OCI-LY3 (cell line): ENCODE data around the gene DNAH10.

Experiments used
- H2AFZ ChIP-seq: fragments of 200-600, 300-600 bp; shearing (Covaris generic); 2 replicates; pipeline ENCODE4 v1.6.0; 2014; ENCODE audit warnings: antibody characterized with exemption, low read depth, low read length
- H3K27ac ChIP-seq: fragments of 200-600, 300-600 bp; sonication (generic); 2 replicates; pipeline ENCODE4 v1.5.1; 2014; ENCODE audit warnings: mild to moderate bottlenecking, low read length, moderate library complexity, mixed read lengths
- H3K27me3 ChIP-seq: fragments of 200-600, 300-600 bp; sonication (generic); 2 replicates; pipeline ENCODE4 v1.6.1; 2014; ENCODE audit warnings: low read depth, low read length, mixed read lengths
- H3K36me3 ChIP-seq: fragments of 200-600, 300-600 bp; sonication (generic); replicated peaks from 2 replicates; pipeline ENCODE3; 2014; ENCODE audit warnings: low read depth, low read length, mixed read lengths
- H3K4me1 ChIP-seq: fragments of 300-600, 200-600 bp; sonication (generic); 2 replicates; pipeline ENCODE4 v1.6.1; 2014; ENCODE audit warnings: low read length, mixed read lengths
- H3K4me2 ChIP-seq: fragments of 200-600, 300-600 bp; sonication (generic); 2 replicates; pipeline ENCODE4 v1.6.1; 2014; ENCODE audit warnings: low read length, mixed read lengths
- H3K4me3 ChIP-seq: fragments of 300-600, 200-600 bp; sonication (generic); 2 replicates; pipeline ENCODE4 v1.5.1; 2014; ENCODE audit warnings: antibody characterized with exemption, mild to moderate bottlenecking, low read length, moderate library complexity
- H3K79me2 ChIP-seq: fragments of 300-600, 200-600 bp; shearing (Covaris generic); 2 replicates; pipeline ENCODE4 v1.6.1; 2014; ENCODE audit warnings: mild to moderate bottlenecking, low read length, mixed read lengths
- H3K9ac ChIP-seq: fragments of 300-600, 200-600 bp; shearing (Covaris generic); 2 replicates; pipeline ENCODE4 v1.6.0; 2014; ENCODE audit warnings: mild to moderate bottlenecking, low read length, moderate library complexity
- H3K9me3 ChIP-seq: fragments of 200-600, 300-600 bp; shearing (Covaris generic); 2 replicates; pipeline ENCODE4 v1.6.1; 2014; ENCODE audit warnings: low read length, mixed read lengths; ENCODE audit not compliant: insufficient read depth
- H4K20me1 ChIP-seq: fragments of 200-600, 300-600 bp; sonication (generic); 2 replicates; pipeline ENCODE4 v1.6.1; 2016; ENCODE audit warnings: low read length, mixed read lengths; ENCODE audit not compliant: insufficient read depth
- CTCF ChIP-seq: fragments of 200-600, 300-600 bp; sonication (generic); IDR thresholded peaks from 2 replicates; pipeline ENCODE4 v1.5.1; 2014; ENCODE audit warnings: antibody characterized with exemption, low read length, low read depth
- EZH2phosphoT487 ChIP-seq: fragments of 200-600 bp; shearing (Covaris generic); IDR thresholded peaks from 2 replicates; pipeline ENCODE4 v1.6.1; 2018; ENCODE audit warnings: antibody characterized with exemption, mixed run types, low read depth

Gene DNAH10

GRCh38 chr12:123744836-123745235 is 17.3 kb upstream of the DNAH10 start:
- no peaks in the 10 kb centered on the region for H4K20me1 ChIP-seq
- no peak overlapping the region for H3K4me3 ChIP-seq
- no peaks in the 10 kb centered on the region for H3K4me1 ChIP-seq
- H3K27me3 ChIP-seq = no peaks in the 10 kb centered on the region
- no peak overlapping the region for H3K4me2 ChIP-seq
- TF ChIP-seq CTCF (peak; percentile 27; the same call in 1 of the 2 replicates), EZH2phosphoT487 (no peak)
- no peak overlapping the region for H3K27ac ChIP-seq
- H3K9me3 ChIP-seq = no peaks in the 10 kb centered on the region
- peaks cover 17% of the 10 kb centered on the region for H3K36me3 ChIP-seq
- no peaks in the 10 kb centered on the region for H3K79me2 ChIP-seq
- H2AFZ ChIP-seq = no peak overlapping the region
- no peak overlapping the region for H3K9ac ChIP-seq

- Histone ChIP-seq H3K4me2 (no peak overlapping the region), H3K9me3 (no peaks in the 10 kb centered on the region), H3K27ac (no peak overlapping the region), H2AFZ (no peak overlapping the region), H3K4me3 (no peak overlapping the region), H4K20me1 (no peaks in the 10 kb centered on the region), H3K36me3 (peaks cover 30% of the 10 kb centered on the region), H3K9ac (no peak overlapping the region), H3K4me1 (no peaks in the 10 kb centered on the region), H3K27me3 (no peaks in the 10 kb centered on the region), H3K79me2 (no peaks in the 10 kb centered on the region)
- no peak for TF ChIP-seq EZH2phosphoT487
- no peak for TF ChIP-seq CTCF
Observed at GRCh38 chr12:123747309-123747708, 14.8 kb upstream of the DNAH10 start.

- H2AFZ ChIP-seq = no peak overlapping the region
- no peak overlapping the region for H3K4me2 ChIP-seq
- TF ChIP-seq CTCF (no peak), EZH2phosphoT487 (no peak)
- H3K4me3 ChIP-seq = no peak overlapping the region
- no peaks in the 10 kb centered on the region for H3K9me3 ChIP-seq
- H3K9ac ChIP-seq = no peak overlapping the region
- no peaks in the 10 kb centered on the region for H3K4me1 ChIP-seq
- H4K20me1 ChIP-seq = no peaks in the 10 kb centered on the region
- no peaks in the 10 kb centered on the region for H3K27me3 ChIP-seq
- peaks cover 30% of the 10 kb centered on the region for H3K36me3 ChIP-seq
- no peak overlapping the region for H3K27ac ChIP-seq
- H3K79me2 ChIP-seq = no peaks in the 10 kb centered on the region
Observed at GRCh38 chr12:123748161-123748560, 13.9 kb upstream of the DNAH10 start.

- Histone ChIP-seq H3K27me3 (no peaks in the 10 kb centered on the region), H3K4me2 (no peak overlapping the region), H3K4me1 (no peaks in the 10 kb centered on the region), H3K27ac (no peak overlapping the region), H2AFZ (no peak overlapping the region), H4K20me1 (no peaks in the 10 kb centered on the region), H3K9me3 (no peaks in the 10 kb centered on the region), H3K9ac (no peak overlapping the region), H3K79me2 (no peaks in the 10 kb centered on the region), H3K4me3 (no peak overlapping the region), H3K36me3 (peaks cover 32% of the 10 kb centered on the region)
- TF ChIP-seq CTCF = no peak
- no peak for TF ChIP-seq EZH2phosphoT487
Observed at GRCh38 chr12:123748661-123749060, 13.4 kb upstream of the DNAH10 start.
